GM12864 (cell line): ENCODE results near the gene PXT1.

ENCODE experiments used
- DNase-seq: peaks from one replicate; pipeline ENCODE4 v3.0.0-alpha.2; 2011; ENCODE audit warnings: low read depth
- H3K4me3 ChIP-seq: 2 replicates; pipeline ENCODE4 v1.5.1; 2011; ENCODE audit warnings: mild to moderate bottlenecking, low read depth, low read length, control low read depth
- CTCF ChIP-seq: IDR thresholded peaks from 2 replicates; pipeline ENCODE4 v1.5.1; 2011; ENCODE audit warnings: low read depth, mild to moderate bottlenecking, moderate library complexity, low read length, control low read depth, inconsistent platforms; ENCODE audit errors: missing control alignments

Gene PXT1

GRCh38 chr6:36445621-36446020 lies 3.0 kb upstream of the PXT1 start:
- H3K4me3 ChIP-seq, result no peak overlapping the region
- no peak for DNase-seq
- TF ChIP-seq CTCF, result no peak

DNA sequence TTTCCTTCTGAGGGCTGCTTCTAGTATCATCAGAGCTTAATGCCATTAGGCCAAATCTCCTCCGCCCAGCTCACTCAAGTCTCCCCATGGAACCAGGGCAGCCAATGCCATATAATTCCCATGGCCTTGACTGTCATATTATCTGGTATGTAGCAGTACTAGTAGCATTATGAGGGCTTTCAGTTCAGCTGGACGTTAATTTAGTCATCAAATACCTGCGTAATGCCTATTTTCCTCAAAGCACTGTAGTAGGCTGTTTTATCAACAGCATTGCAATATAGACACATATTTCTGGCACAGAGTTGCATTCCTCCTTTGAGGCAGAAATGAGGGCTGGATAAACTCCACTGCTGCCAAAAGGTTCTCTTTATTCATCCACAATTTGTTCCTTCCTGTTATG lies 1.8 kb upstream of the PXT1 start:
- no peak for TF ChIP-seq CTCF
- no peak for DNase-seq
- peak overlapping the region; percentile 88 for H3K4me3 ChIP-seq

- no peak for DNase-seq
- peak overlapping the region; percentile 88 for H3K4me3 ChIP-seq
- TF ChIP-seq CTCF, result peak; percentile 31
These were observed 1.1 kb upstream of the PXT1 start for GRCh38 chr6:36443471-36444428.

DNA sequence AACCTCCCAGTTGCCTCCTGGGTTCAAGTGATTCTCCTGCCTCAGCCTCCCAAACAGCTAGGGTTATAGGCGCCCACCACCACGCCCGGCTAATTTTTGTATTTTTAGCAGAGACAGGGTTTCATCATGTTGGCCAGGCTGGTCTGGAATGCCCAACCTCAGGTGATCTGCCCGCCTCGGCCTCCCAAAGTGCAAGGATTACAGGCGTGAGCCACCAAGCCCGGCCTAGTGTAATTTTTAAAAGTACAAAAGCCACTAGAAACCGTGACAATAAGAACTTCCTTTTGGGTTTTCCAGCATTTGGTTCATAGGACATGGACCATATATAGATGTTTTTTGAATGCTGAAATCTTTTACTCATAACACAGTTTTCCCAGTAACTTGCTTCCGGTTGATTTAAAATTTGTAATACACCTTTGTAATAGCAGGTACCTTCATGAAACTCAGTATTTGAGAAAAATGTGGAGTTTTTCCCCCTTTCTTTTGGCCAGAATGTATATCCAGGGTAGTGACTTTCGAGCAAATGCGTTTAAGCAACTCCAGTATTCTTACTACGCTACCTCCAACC lies 467 bp downstream of the PXT1 start:
- no peak for TF ChIP-seq CTCF
- no peak for DNase-seq

GRCh38 chr6:36441307-36441894 lies 1.3 kb downstream of the PXT1 start:
- TF ChIP-seq CTCF, result no peak
- no peak overlapping the region; the same call in 1 of the 2 replicates for H3K4me3 ChIP-seq
- DNase-seq, result peak; percentile 87

More for the DNA sequence above, 467 bp downstream of the PXT1 start:
- peak overlapping the region; percentile 88 for H3K4me3 ChIP-seq

DNA sequence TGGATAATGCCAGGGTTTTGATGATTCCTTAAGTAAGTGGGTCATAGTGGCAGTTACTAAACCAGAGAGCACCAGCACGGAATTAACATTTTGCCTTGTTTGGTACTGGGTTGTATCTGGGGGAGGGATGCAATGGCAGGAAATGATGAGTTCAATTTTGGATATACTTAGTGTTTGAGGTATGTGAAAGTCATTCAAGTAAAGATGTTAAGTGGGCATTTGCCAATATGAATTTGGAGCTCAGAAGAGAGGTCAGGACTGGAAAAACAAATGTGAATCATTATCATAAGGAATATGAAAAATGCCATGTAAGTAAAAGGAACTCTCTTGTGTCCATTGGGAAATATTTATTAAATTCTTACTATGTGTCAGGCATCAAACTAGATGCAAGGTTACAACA lies 6.2 kb downstream of the PXT1 start:
- H3K4me3 ChIP-seq, result no peak overlapping the region
- no peak for DNase-seq
- TF ChIP-seq CTCF, result no peak
